Measurements from ENCODE around the gene SYT8.

SYT8 gene

DNA sequence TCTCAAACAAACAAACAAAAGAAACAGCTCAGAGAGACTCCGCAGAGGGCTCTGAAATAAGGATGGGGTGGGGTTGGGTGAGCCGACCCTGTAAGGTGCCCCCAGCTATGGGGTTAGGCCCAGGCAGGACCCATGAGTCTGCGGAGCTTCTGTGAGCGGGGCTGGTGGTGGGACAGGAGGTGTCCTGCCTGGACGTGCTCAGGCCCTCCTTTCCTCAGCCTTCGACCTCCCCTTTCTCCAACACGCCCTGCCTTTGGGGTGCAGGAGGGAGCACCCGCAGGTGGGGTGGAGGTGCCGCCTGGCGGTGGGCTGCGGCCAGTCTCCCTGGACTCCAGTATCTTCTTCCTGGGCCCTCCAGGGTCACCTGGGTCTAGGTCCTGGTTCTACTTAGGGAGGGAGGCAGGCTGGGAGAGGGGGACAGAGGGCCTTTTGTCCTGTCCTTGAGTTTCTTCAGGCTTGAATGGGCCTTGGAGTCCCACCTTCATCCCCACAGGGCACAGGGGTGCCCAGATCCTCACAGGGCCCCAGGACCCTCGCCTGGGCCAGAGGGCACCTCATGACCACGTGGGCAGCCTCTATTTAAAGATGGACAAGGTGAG, 44.7 kb downstream of the SYT8 start:
- H3K27ac ChIP-seq (ENCODE audit: extremely low read depth, low read depth, low read length) = no peak overlapping the region
- ChIA-PET CTCF (interaction anchor here (0.6 to 3.5 kb wide), 6 partner anchors 20 to 272 kb away, joined by 3 to 12 read pairs (median 3); no protein-coding TSS in a partner anchor), POLR2A (no interaction called here)
- no peaks in the 10 kb centered on the region for H3K4me1 ChIP-seq (ENCODE audit: control insufficient read depth, insufficient read depth, low read length)
- H3K9me3 ChIP-seq (ENCODE audit: control insufficient read depth, insufficient read depth, low read depth, low read length) = no peaks in the 10 kb centered on the region
- no peak overlapping the region for H3K4me3 ChIP-seq (ENCODE audit: low read depth, low read length)
- H3K36me3 ChIP-seq (ENCODE audit: control insufficient read depth in 2 of 2, insufficient read depth in 1 of 2, low read length in 2 of 2) = no peaks in the 10 kb centered on the region
- no peak for TF ChIP-seq ZNF571 (tag by site-specific recombination; IDR thresholded peaks at IDR 0.05)
- no peak for TF ChIP-seq ZNF394 (tag by site-specific recombination; IDR thresholded peaks at IDR 0.05; ENCODE audit: borderline replicate concordance)
- TF ChIP-seq ZNF624 (tag by site-specific recombination; IDR thresholded peaks at IDR 0.05) = no peak
- no peak for TF ChIP-seq ZFP37 (tag by site-specific recombination; IDR thresholded peaks at IDR 0.05)
- TF ChIP-seq, protein P1, sequence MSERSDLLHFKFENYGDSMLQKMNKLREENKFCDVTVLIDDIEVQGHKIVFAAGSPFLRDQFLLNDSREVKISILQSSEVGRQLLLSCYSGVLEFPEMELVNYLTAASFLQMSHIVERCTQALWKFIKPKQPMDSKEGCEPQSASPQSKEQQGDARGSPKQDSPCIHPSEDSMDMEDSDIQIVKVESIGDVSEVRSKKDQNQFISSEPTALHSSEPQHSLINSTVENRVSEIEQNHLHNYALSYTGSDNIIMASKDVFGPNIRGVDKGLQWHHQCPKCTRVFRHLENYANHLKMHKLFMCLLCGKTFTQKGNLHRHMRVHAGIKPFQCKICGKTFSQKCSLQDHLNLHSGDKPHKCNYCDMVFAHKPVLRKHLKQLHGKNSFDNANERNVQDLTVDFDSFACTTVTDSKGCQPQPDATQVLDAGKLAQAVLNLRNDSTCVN (tag by site-specific recombination; optimal IDR thresholded peaks at IDR 0.05) = no peak
- TF ChIP-seq ZBTB44 (tag by site-specific recombination; IDR thresholded peaks at IDR 0.05) = no peak
- TF ChIP-seq, protein P2, sequence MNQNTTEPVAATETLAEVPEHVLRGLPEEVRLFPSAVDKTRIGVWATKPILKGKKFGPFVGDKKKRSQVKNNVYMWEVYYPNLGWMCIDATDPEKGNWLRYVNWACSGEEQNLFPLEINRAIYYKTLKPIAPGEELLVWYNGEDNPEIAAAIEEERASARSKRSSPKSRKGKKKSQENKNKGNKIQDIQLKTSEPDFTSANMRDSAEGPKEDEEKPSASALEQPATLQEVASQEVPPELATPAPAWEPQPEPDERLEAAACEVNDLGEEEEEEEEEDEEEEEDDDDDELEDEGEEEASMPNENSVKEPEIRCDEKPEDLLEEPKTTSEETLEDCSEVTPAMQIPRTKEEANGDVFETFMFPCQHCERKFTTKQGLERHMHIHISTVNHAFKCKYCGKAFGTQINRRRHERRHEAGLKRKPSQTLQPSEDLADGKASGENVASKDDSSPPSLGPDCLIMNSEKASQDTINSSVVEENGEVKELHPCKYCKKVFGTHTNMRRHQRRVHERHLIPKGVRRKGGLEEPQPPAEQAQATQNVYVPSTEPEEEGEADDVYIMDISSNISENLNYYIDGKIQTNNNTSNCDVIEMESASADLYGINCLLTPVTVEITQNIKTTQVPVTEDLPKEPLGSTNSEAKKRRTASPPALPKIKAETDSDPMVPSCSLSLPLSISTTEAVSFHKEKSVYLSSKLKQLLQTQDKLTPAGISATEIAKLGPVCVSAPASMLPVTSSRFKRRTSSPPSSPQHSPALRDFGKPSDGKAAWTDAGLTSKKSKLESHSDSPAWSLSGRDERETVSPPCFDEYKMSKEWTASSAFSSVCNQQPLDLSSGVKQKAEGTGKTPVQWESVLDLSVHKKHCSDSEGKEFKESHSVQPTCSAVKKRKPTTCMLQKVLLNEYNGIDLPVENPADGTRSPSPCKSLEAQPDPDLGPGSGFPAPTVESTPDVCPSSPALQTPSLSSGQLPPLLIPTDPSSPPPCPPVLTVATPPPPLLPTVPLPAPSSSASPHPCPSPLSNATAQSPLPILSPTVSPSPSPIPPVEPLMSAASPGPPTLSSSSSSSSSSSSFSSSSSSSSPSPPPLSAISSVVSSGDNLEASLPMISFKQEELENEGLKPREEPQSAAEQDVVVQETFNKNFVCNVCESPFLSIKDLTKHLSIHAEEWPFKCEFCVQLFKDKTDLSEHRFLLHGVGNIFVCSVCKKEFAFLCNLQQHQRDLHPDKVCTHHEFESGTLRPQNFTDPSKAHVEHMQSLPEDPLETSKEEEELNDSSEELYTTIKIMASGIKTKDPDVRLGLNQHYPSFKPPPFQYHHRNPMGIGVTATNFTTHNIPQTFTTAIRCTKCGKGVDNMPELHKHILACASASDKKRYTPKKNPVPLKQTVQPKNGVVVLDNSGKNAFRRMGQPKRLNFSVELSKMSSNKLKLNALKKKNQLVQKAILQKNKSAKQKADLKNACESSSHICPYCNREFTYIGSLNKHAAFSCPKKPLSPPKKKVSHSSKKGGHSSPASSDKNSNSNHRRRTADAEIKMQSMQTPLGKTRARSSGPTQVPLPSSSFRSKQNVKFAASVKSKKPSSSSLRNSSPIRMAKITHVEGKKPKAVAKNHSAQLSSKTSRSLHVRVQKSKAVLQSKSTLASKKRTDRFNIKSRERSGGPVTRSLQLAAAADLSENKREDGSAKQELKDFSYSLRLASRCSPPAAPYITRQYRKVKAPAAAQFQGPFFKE (tag by site-specific recombination; IDR thresholded peaks at IDR 0.05; ENCODE audit: borderline replicate concordance) = no peak
- no peak for TF ChIP-seq ZNF214 (tag by site-specific recombination; IDR thresholded peaks at IDR 0.05; ENCODE audit: borderline replicate concordance)
- no peak for TF ChIP-seq YY1 (tag by site-specific recombination; IDR thresholded peaks at IDR 0.05)
- TF ChIP-seq ZNF335 (tag by site-specific recombination; conservative IDR thresholded peaks at IDR 0.05) = no peak
- TF ChIP-seq ZNF174 (tag by site-specific recombination; IDR thresholded peaks at IDR 0.05) = no peak
- no peak for TF ChIP-seq TCF7L2 (IDR thresholded peaks at IDR 0.05; ENCODE audit: borderline replicate concordance, low read depth, low read length)
- no peak for TF ChIP-seq GLI4 (tag by site-specific recombination; IDR thresholded peaks at IDR 0.05)
- no peak for TF ChIP-seq IKZF3 (tag by site-specific recombination; IDR thresholded peaks at IDR 0.05)
- no peak for TF ChIP-seq ZNF404 (tag by site-specific recombination; IDR thresholded peaks at IDR 0.05)
- no peak for TF ChIP-seq ZNF280C (tag by site-specific recombination; IDR thresholded peaks at IDR 0.05)

Measured in HEK293 (cell line).